CD4-positive, alpha-beta memory T cell (primary cell): ENCODE results near the gene CPVL. TPM values are rescaled to one million over a fixed set of nuclear protein-coding genes. Genes with fewer than 3 reads are reported as not detected.

Experiments used
- CTCF ChIA-PET: fragments of 350-600 bp; sonication (Branson Sonifier 250); formaldehyde crosslinking; loops from one replicate; lab custom pipeline; 2021; ENCODE audit warnings: inconsistent platforms; ENCODE audit not compliant: partially characterized antibody; lab: Charles Lee
- POLR2A ChIA-PET: fragments of 350-600 bp; sonication (Branson Sonifier 250); formaldehyde crosslinking; loops from one replicate; lab custom pipeline; 2021; ENCODE audit not compliant: partially characterized antibody; lab: Charles Lee
- DNase-seq, 5 donors: peaks; one replicate each; pipeline versions ENCODE4 v3.0.0 to v3.0.0-alpha.2; 2020 to 2022; ENCODE audit warnings: mixed read lengths in 1 of 5
- H3K27ac ChIP-seq: one replicate; pipeline ENCODE4 v1.7.0; 2013; ENCODE audit warnings: low read depth, low read length
- H3K27me3 ChIP-seq: 2 replicates; pipeline ENCODE4 v1.7.0; 2013; ENCODE audit warnings: mild to moderate bottlenecking, low read length, moderate library complexity; ENCODE audit not compliant: insufficient read depth
- H3K36me3 ChIP-seq: 2 replicates; pipeline ENCODE4 v1.7.0; 2013; ENCODE audit warnings: mild to moderate bottlenecking, low read length, moderate library complexity; ENCODE audit not compliant: insufficient read depth
- H3K4me1 ChIP-seq: 2 replicates; pipeline ENCODE4 v1.7.0; 2013; ENCODE audit warnings: mild to moderate bottlenecking, low read length, moderate library complexity; ENCODE audit not compliant: insufficient read depth
- H3K4me3 ChIP-seq, 2 donors: one replicate each; pipeline ENCODE4 v1.7.0; 2013; ENCODE audit warnings: low read length in 2 of 2, mild to moderate bottlenecking in 1 of 2
- H3K9me3 ChIP-seq, 2 donors: one replicate each; pipeline ENCODE4 v1.7.0; 2013; ENCODE audit warnings: low read length in 2 of 2, control low read depth in 1 of 2; ENCODE audit not compliant: control insufficient read depth in 1 of 2
- H3K27ac Mint-ChIP-seq, 7 donors: one replicate each; pipeline ENCODE4 v1.8.0; 2020 to 2021; ENCODE audit warnings: mixed read lengths in 7 of 7, mild to moderate bottlenecking in 6 of 7, inconsistent platforms in 3 of 7, moderate library complexity in 3 of 7
- H3K27me3 Mint-ChIP-seq, 2 donors: one replicate each; pipeline ENCODE4 v1.8.0; 2020 to 2021; ENCODE audit warnings: mixed read lengths in 2 of 2
- H3K36me3 Mint-ChIP-seq, 2 donors: one replicate each; pipeline ENCODE4 v1.8.0; 2020 to 2021; ENCODE audit warnings: mixed read lengths in 2 of 2, inconsistent platforms in 1 of 2, mild to moderate bottlenecking in 1 of 2
- H3K4me1 Mint-ChIP-seq, 4 donors: one replicate each; pipeline ENCODE4 v1.8.0; 2020 to 2021; ENCODE audit warnings: mixed read lengths in 4 of 4, mild to moderate bottlenecking in 1 of 4
- H3K4me3 Mint-ChIP-seq, 8 donors: one replicate each; pipeline ENCODE4 v1.8.0; 2020 to 2021; ENCODE audit warnings: mixed read lengths in 8 of 8, mild to moderate bottlenecking in 7 of 8, moderate library complexity in 6 of 8, inconsistent platforms in 3 of 8
- H3K9me3 Mint-ChIP-seq, 8 donors: one replicate each; pipeline ENCODE4 v1.8.0; 2020 to 2021; ENCODE audit warnings: mixed read lengths in 8 of 8, mild to moderate bottlenecking in 5 of 8, inconsistent platforms in 3 of 8, moderate library complexity in 1 of 8
- intact Hi-C: fragments of 100-400 bp; cut with micrococcal nuclease; formaldehyde crosslinking; loops from one replicate; pipeline ENCODE4 v1.15.1; 2023
- polyA plus RNA-seq, 2 donors: library from polyadenylated mRNA; unstranded; fragments of 300-500 nt; fragmentation: Illumina TruSeq; gene quantifications; one replicate each; pipeline ENCODE4 v1.2.3, GENCODE V29; 2021
- total RNA-seq, 2 experiments: library from RNA; stranded (reverse); gene quantifications; one replicate each; pipeline ENCODE4 v1.2.3, GENCODE V29; 2021

The CPVL gene
- total and polyA plus RNA-seq, 4 experiments from 2014 or later, result 0.61 to 1.6 (median 1.3) TPM; not detected in 1

- intact Hi-C loops, result no loop called here
- Mint-ChIP-seq H3K4me1 (no peaks in the 10 kb centered on the region), H3K36me3 (no peaks in the 10 kb centered on the region), H3K4me3 (no peak overlapping the region), H3K9me3 (peaks cover 0 to 4% (median 0%) of the 10 kb centered on the region in 8 donors), H3K27ac (no peak overlapping the region), H3K27me3 (peaks cover 1 to 5% of the 10 kb centered on the region in 2 donors)
- no peaks in the 10 kb centered on the region for H3K4me1 ChIP-seq
- no peaks in the 10 kb centered on the region for H3K27me3 ChIP-seq
- CTCF ChIA-PET, result no interaction called here
- no peaks in the 10 kb centered on the region for H3K36me3 ChIP-seq
- H3K4me3 ChIP-seq, result no peak overlapping the region
- no peaks in the 10 kb centered on the region for H3K9me3 ChIP-seq
- H3K27ac ChIP-seq, result no peak overlapping the region
- DNase-seq, result no peak
- POLR2A ChIA-PET, result no interaction called here
Observed at GRCh38 chr7:28999427-28999826, 146.9 kb downstream of the CPVL start.

GRCh38 chr7:28998105-28998504 is 148.2 kb downstream of the CPVL start:
- POLR2A ChIA-PET, result no interaction called here
- no peaks in the 10 kb centered on the region for H3K9me3 ChIP-seq
- no peak overlapping the region for H3K27ac ChIP-seq
- H3K27me3 ChIP-seq, result no peaks in the 10 kb centered on the region
- H3K36me3 Mint-ChIP-seq, result no peaks in the 10 kb centered on the region
- no peak overlapping the region for H3K27ac Mint-ChIP-seq
- DNase-seq, result no peak
- CTCF ChIA-PET, result interaction anchor here (1.1 kb wide), 1 partner anchor 76 kb away, joined by 5 read pairs; no protein-coding TSS in a partner anchor
- H3K27me3 Mint-ChIP-seq, result peaks cover 1 to 6% of the 10 kb centered on the region in 2 donors
- intact Hi-C loops, result no loop called here
- H3K4me1 Mint-ChIP-seq, result no peaks in the 10 kb centered on the region
- no peaks in the 10 kb centered on the region for H3K36me3 ChIP-seq
- H3K4me3 Mint-ChIP-seq, result no peak overlapping the region
- peaks cover 0 to 2% (median 0%) of the 10 kb centered on the region in 8 donors for H3K9me3 Mint-ChIP-seq
- no peak overlapping the region for H3K4me3 ChIP-seq
- no peaks in the 10 kb centered on the region for H3K4me1 ChIP-seq

- no peaks in the 10 kb centered on the region for H3K4me1 Mint-ChIP-seq
- H3K4me3 Mint-ChIP-seq, result no peak overlapping the region
Observed at GRCh38 chr7:28996836-28997235, 149.5 kb downstream of the CPVL start.

GRCh38 chr7:28993371-28993770 is 153.0 kb downstream of the CPVL start:
- CTCF ChIA-PET, result no interaction called here

More at GRCh38 chr7:28996836-28997235, 149.5 kb downstream of the CPVL start:
- H3K9me3 ChIP-seq, result no peaks in the 10 kb centered on the region
- no peak overlapping the region for H3K27ac Mint-ChIP-seq
- peaks cover 0 to 2% (median 0%) of the 10 kb centered on the region in 8 donors for H3K9me3 Mint-ChIP-seq
- no peak overlapping the region for H3K27ac ChIP-seq
- H3K27me3 Mint-ChIP-seq, result peaks cover 1 to 9% of the 10 kb centered on the region in 2 donors
- H3K36me3 Mint-ChIP-seq, result no peaks in the 10 kb centered on the region
- ChIA-PET POLR2A (no interaction called here), CTCF (interaction anchor here (1.1 kb wide), 1 partner anchor 75 kb away, joined by 5 read pairs; no protein-coding TSS in a partner anchor)
- no peaks in the 10 kb centered on the region for H3K4me1 ChIP-seq
- H3K4me3 ChIP-seq, result no peak overlapping the region
- no peak for DNase-seq
- H3K36me3 ChIP-seq, result no peaks in the 10 kb centered on the region
- intact Hi-C loops, result no loop called here
- no peaks in the 10 kb centered on the region for H3K27me3 ChIP-seq

GRCh38 chr7:28992798-28993197 is 153.5 kb downstream of the CPVL start:
- peaks cover 8 to 10% of the 10 kb centered on the region in 2 donors for H3K27me3 Mint-ChIP-seq
- intact Hi-C loops, result no loop called here

More at GRCh38 chr7:28993371-28993770, 153.0 kb downstream of the CPVL start:
- H3K27ac Mint-ChIP-seq, result no peak overlapping the region
- H3K27me3 Mint-ChIP-seq, result peaks cover 8 to 11% of the 10 kb centered on the region in 2 donors
- Histone ChIP-seq H3K4me1 (no peaks in the 10 kb centered on the region), H3K4me3 (no peak overlapping the region), H3K27me3 (no peaks in the 10 kb centered on the region), H3K36me3 (no peaks in the 10 kb centered on the region), H3K9me3 (no peaks in the 10 kb centered on the region), H3K27ac (no peak overlapping the region)
- POLR2A ChIA-PET, result no interaction called here
- intact Hi-C loops, result no loop called here
- no peak overlapping the region for H3K4me3 Mint-ChIP-seq
- H3K9me3 Mint-ChIP-seq, result no peaks in the 10 kb centered on the region
- no peaks in the 10 kb centered on the region for H3K36me3 Mint-ChIP-seq
- no peaks in the 10 kb centered on the region for H3K4me1 Mint-ChIP-seq
- no peak for DNase-seq

GRCh38 chr7:28990200-28990960 is 156.0 kb downstream of the CPVL start:
- H3K4me3 Mint-ChIP-seq, result no peak overlapping the region
- CTCF ChIA-PET, result no interaction called here
- intact Hi-C loops, result no loop called here

More at GRCh38 chr7:28992798-28993197, 153.5 kb downstream of the CPVL start:
- Mint-ChIP-seq H3K9me3 (no peaks in the 10 kb centered on the region), H3K4me1 (no peaks in the 10 kb centered on the region), H3K36me3 (no peaks in the 10 kb centered on the region), H3K27ac (no peak overlapping the region), H3K4me3 (no peak overlapping the region)
- POLR2A ChIA-PET, result no interaction called here
- no peaks in the 10 kb centered on the region for H3K36me3 ChIP-seq
- H3K27me3 ChIP-seq, result no peaks in the 10 kb centered on the region
- no peak overlapping the region for H3K27ac ChIP-seq
- no peak overlapping the region for H3K4me3 ChIP-seq
- H3K9me3 ChIP-seq, result no peaks in the 10 kb centered on the region
- CTCF ChIA-PET, result no interaction called here
- DNase-seq, result no peak
- no peaks in the 10 kb centered on the region for H3K4me1 ChIP-seq

GRCh38 chr7:28989211-28989980 is 156.9 kb downstream of the CPVL start:
- POLR2A ChIA-PET, result no interaction called here
- peaks cover 9 to 17% of the 10 kb centered on the region in 2 donors for H3K27me3 Mint-ChIP-seq
- CTCF ChIA-PET, result no interaction called here
- no peaks in the 10 kb centered on the region for H3K36me3 Mint-ChIP-seq
- intact Hi-C loops, result no loop called here
- no peaks in the 10 kb centered on the region for H3K36me3 ChIP-seq
- H3K27ac Mint-ChIP-seq, result no peak overlapping the region
- no peaks in the 10 kb centered on the region for H3K4me1 Mint-ChIP-seq
- no peaks in the 10 kb centered on the region for H3K4me1 ChIP-seq
- H3K4me3 Mint-ChIP-seq, result no peak overlapping the region
- no peaks in the 10 kb centered on the region for H3K27me3 ChIP-seq
- no peak overlapping the region for H3K4me3 ChIP-seq
- no peaks in the 10 kb centered on the region for H3K9me3 ChIP-seq
- H3K27ac ChIP-seq, result no peak overlapping the region
- DNase-seq, result no peak
- H3K9me3 Mint-ChIP-seq, result no peaks in the 10 kb centered on the region

More at GRCh38 chr7:28990200-28990960, 156.0 kb downstream of the CPVL start:
- H3K27ac Mint-ChIP-seq, result no peak overlapping the region
- no peaks in the 10 kb centered on the region for H3K36me3 Mint-ChIP-seq
- H3K4me3 ChIP-seq, result no peak overlapping the region
- DNase-seq, result no peak
- H3K27me3 ChIP-seq, result no peaks in the 10 kb centered on the region
- no peak overlapping the region for H3K27ac ChIP-seq
- H3K4me1 Mint-ChIP-seq, result no peaks in the 10 kb centered on the region
- POLR2A ChIA-PET, result no interaction called here
- H3K27me3 Mint-ChIP-seq, result peaks cover 9 to 17% of the 10 kb centered on the region in 2 donors
- H3K9me3 ChIP-seq, result no peaks in the 10 kb centered on the region
- H3K4me1 ChIP-seq, result no peaks in the 10 kb centered on the region
- no peaks in the 10 kb centered on the region for H3K36me3 ChIP-seq
- no peaks in the 10 kb centered on the region for H3K9me3 Mint-ChIP-seq
